ENCODE measurements around the gene ZDHHC22. TPM values are rescaled to one million over a fixed set of nuclear protein-coding genes. Genes with fewer than 3 reads are reported as not detected.

ZDHHC22 gene
- total and polyA plus RNA-seq, 12 donors, result 0.06 to 1.2 (median 0.24) TPM; not detected in 7

- intact Hi-C loops (cut with DNase I), result no loop called here
- TF ChIP-seq CTCF (IDR thresholded peaks at IDR 0.05), result no peak
- TF ChIP-seq POLR2A (IDR thresholded peaks at IDR 0.05), result peak in 1 of 2 donors; percentile 56
- H3K9me3 ChIP-seq (replicated peaks in 1 of 3), result no peaks in the 10 kb centered on the region
- H3K27me3 ChIP-seq, result no peaks in the 10 kb centered on the region
- H3K4me1 ChIP-seq (replicated peaks in 1 of 2), result peaks cover 28 to 59% of the 10 kb centered on the region in 2 donors
- H3K36me3 ChIP-seq (replicated peaks in 1 of 2), result no peaks in the 10 kb centered on the region
- peak overlapping the region; percentile 0 to 97 (median 92) for H3K27ac ChIP-seq
- H3K4me3 ChIP-seq, result peak overlapping the region in 1 of 4 donors; percentile 58
- WGBS, 4 donors, result 13 to 26% (median 16%) methylated on average over 7 of the region's 7 CpGs
- DNase-seq, result peak in 3 of 7 donors; percentile 38 to 60 (median 55)
Measured at GRCh38 chr14:77099425-77100167, 42.0 kb downstream of the ZDHHC22 start.

GRCh38 chr14:77098529-77099353 is 42.9 kb downstream of the ZDHHC22 start:
- H3K4me3 ChIP-seq, result peak overlapping the region; percentile 49 to 79 (median 62)
- H3K36me3 ChIP-seq (replicated peaks in 1 of 2), result no peaks in the 10 kb centered on the region
- TF ChIP-seq POLR2A (IDR thresholded peaks at IDR 0.05) (peak in 1 of 2 donors; percentile 22), CTCF (IDR thresholded peaks at IDR 0.05) (no peak)
- WGBS, 4 donors, result 3 to 11% (median 6%) methylated on average over 16 to 23 of the region's 23 CpGs
- no peaks in the 10 kb centered on the region for H3K27me3 ChIP-seq
- peak overlapping the region; percentile 84 to 97 (median 92) for H3K27ac ChIP-seq
- DNase-seq, result peak; percentile 66 to 81 (median 70)
- H3K9me3 ChIP-seq (replicated peaks in 1 of 3), result no peaks in the 10 kb centered on the region
- intact Hi-C loops (cut with DNase I), result no loop called here
- peaks cover 28 to 52% of the 10 kb centered on the region in 2 donors for H3K4me1 ChIP-seq (replicated peaks in 1 of 2)

- TF ChIP-seq CTCF (IDR thresholded peaks at IDR 0.05), result peak in 3 of 6 experiments; percentile 35 to 42 (median 41)
- peak; percentile 75 to 79 for TF ChIP-seq POLR2A (IDR thresholded peaks at IDR 0.05)
- Histone ChIP-seq H3K4me1 (replicated peaks in 1 of 2) (peaks cover 28 to 46% of the 10 kb centered on the region in 2 donors), H3K4me3 (peak within 1 kb of the TSS; percentile 58 to 79 (median 66)), H3K36me3 (replicated peaks in 1 of 2) (no peaks in the 10 kb centered on the region), H3K9me3 (replicated peaks in 1 of 3) (no peaks in the 10 kb centered on the region), H3K27me3 (no peaks in the 10 kb centered on the region), H3K27ac (peak within 1 kb of the TSS; percentile 84 to 97 (median 96))
- intact Hi-C loops (cut with DNase I), result no loop called here
- DNase-seq, result peak; percentile 99 to 100 (median 100)
- 0% methylated on average over 37 to 87 of the region's 87 CpGs for WGBS, 4 donors
Measured at GRCh38 chr14:77097700-77098528, 43.7 kb downstream of the ZDHHC22 start, which contains the start of gene CIPC. Gene CIPC (plus strand): TSS chr14:77098258. CDS start chr14:77105709, 7,451 bp downstream.

All from adrenal gland (tissue), 12 donors.